Measurements from ENCODE around the gene ANKRD35. TPM values are rescaled to one million over a fixed set of nuclear protein-coding genes. Genes with fewer than 3 reads are reported as not detected.
A peak's percentile ranks its signal among the peaks of the same experiment; 100 is the strongest.

ANKRD35 gene
- total RNA-seq, 1 experiment from 2014 or later: 2.7 TPM

DNA sequence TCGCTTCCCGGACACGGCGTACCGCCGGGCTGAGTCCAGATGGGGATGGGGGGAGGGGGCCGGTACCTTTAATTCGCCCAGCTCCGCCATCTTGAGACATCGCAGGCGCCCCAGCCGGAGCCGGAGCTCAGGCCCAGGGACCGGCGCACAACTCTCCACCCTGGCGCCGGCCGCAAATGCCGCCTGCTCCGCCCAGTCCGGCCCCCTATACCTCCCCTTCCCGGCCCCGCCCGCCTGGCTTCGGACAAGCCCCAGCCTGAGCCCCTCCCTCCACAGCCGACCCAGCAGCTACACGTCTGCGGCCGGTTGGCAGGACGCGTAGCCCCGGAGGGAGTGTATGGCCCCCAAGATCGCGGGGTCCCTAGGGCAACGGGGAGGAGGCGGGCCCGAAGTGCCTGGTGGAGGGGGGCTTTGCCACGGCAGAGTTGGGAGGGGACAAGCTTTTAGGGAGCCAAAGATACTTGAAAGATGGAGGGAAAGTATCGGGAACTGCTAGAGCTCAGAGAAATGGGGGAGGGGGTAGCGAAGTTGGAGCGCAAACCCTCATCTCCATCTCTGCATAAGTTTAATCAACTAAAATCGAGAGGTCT lies 26.7 kb downstream of the ANKRD35 start, which contains the start of gene PIAS3 (continued):
- TF ChIP-seq RORB (CRISPR knock-in tag; IDR thresholded peaks at IDR 0.05) (no peak), OVOL2 (CRISPR knock-in tag; IDR thresholded peaks at IDR 0.05; ENCODE audit: borderline replicate concordance) (no peak), ZNF423 (CRISPR knock-in tag; IDR thresholded peaks at IDR 0.05) (no peak), ZNF317 (CRISPR knock-in tag; IDR thresholded peaks at IDR 0.05; ENCODE audit: borderline replicate concordance, low read depth) (no peak), SP1 (CRISPR knock-in tag; conservative IDR thresholded peaks at IDR 0.05) (peak; percentile 67), EMX1 (CRISPR knock-in tag; IDR thresholded peaks at IDR 0.05) (no peak), ZBTB21 (CRISPR knock-in tag; IDR thresholded peaks at IDR 0.05; ENCODE audit: borderline replicate concordance) (no peak)
- TF ChIP-seq, protein P1, sequence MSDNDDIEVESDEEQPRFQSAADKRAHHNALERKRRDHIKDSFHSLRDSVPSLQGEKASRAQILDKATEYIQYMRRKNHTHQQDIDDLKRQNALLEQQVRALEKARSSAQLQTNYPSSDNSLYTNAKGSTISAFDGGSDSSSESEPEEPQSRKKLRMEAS (CRISPR knock-in tag; IDR thresholded peaks at IDR 0.05): peak; percentile 53
- TF ChIP-seq, protein P2, sequence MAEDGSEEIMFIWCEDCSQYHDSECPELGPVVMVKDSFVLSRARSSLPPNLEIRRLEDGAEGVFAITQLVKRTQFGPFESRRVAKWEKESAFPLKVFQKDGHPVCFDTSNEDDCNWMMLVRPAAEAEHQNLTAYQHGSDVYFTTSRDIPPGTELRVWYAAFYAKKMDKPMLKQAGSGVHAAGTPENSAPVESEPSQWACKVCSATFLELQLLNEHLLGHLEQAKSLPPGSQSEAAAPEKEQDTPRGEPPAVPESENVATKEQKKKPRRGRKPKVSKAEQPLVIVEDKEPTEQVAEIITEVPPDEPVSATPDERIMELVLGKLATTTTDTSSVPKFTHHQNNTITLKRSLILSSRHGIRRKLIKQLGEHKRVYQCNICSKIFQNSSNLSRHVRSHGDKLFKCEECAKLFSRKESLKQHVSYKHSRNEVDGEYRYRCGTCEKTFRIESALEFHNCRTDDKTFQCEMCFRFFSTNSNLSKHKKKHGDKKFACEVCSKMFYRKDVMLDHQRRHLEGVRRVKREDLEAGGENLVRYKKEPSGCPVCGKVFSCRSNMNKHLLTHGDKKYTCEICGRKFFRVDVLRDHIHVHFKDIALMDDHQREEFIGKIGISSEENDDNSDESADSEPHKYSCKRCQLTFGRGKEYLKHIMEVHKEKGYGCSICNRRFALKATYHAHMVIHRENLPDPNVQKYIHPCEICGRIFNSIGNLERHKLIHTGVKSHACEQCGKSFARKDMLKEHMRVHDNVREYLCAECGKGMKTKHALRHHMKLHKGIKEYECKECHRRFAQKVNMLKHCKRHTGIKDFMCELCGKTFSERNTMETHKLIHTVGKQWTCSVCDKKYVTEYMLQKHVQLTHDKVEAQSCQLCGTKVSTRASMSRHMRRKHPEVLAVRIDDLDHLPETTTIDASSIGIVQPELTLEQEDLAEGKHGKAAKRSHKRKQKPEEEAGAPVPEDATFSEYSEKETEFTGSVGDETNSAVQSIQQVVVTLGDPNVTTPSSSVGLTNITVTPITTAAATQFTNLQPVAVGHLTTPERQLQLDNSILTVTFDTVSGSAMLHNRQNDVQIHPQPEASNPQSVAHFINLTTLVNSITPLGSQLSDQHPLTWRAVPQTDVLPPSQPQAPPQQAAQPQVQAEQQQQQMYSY (CRISPR knock-in tag; IDR thresholded peaks at IDR 0.05): 0 out of 2 replicates have a peak, but pooled peaks have one; percentile 17
- TF ChIP-seq, protein P3, sequence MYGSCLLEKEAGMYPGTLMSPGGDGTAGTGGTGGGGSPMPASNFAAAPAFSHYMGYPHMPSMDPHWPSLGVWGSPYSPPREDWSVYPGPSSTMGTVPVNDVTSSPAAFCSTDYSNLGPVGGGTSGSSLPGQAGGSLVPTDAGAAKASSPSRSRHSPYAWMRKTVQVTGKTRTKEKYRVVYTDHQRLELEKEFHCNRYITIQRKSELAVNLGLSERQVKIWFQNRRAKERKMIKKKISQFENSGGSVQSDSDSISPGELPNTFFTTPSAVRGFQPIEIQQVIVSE (CRISPR knock-in tag; IDR thresholded peaks at IDR 0.05; ENCODE audit: borderline replicate concordance): no peak
- TF ChIP-seq, protein P4, sequence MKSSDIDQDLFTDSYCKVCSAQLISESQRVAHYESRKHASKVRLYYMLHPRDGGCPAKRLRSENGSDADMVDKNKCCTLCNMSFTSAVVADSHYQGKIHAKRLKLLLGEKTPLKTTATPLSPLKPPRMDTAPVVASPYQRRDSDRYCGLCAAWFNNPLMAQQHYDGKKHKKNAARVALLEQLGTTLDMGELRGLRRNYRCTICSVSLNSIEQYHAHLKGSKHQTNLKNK (CRISPR knock-in tag; IDR thresholded peaks at IDR 0.05): no peak
- TF ChIP-seq, protein P5, sequence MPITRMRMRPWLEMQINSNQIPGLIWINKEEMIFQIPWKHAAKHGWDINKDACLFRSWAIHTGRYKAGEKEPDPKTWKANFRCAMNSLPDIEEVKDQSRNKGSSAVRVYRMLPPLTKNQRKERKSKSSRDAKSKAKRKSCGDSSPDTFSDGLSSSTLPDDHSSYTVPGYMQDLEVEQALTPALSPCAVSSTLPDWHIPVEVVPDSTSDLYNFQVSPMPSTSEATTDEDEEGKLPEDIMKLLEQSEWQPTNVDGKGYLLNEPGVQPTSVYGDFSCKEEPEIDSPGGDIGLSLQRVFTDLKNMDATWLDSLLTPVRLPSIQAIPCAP (CRISPR knock-in tag; IDR thresholded peaks at IDR 0.05): no peak

DNA sequence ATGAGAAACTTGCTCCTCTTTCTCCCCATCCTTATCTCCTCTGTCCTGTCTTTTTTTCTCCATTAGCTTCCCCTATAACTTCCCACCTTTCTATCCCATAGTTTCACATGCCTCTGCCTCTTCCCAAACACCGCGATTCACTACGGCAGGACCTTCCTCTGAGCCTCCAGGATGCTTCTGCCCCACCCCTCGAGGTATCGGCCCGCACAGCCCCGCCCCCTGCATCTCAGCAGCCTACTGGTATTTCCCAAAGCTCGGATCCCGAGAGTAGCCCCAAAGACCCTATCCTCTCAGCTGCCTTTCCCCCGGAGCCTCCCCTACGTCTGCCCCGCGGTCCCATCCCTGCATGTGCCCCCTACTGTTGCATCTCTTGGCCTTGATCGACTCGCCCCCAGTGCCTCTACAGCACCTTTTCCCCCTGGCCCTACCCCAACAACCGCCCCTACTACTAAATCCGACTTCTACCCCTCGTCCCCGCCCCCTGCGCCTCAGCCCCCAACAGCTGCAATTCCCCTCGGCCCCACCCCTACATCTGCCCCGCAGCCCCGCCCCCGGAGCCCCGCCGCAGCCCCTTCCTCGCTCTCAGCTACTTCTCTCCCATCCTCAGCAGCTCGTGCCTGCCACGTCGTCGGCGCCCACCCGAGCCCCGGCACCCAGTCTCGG lies 27.3 kb downstream of the ANKRD35 start:
- Mint-ChIP-seq H3K36me3 (peaks cover 47% of the 10 kb centered on the region), H3K9me3 (peaks cover 5% of the 10 kb centered on the region), H3K27me3 (ENCODE audit: low read depth) (no peaks in the 10 kb centered on the region), H3K27ac (peak overlapping the region; percentile 69), H3K4me1 (peaks cover 12% of the 10 kb centered on the region), H3K4me3 (peak overlapping the region; percentile 98)
- CTCF ChIA-PET: interaction anchor here (0.6 to 5.3 kb wide), 26 partner anchors 12 to 180 kb away, joined by 3 to 254 read pairs (median 8); partner anchors contain the start of genes ANKRD34A, ANKRD35, ITGA10 and LIX1L
- ATAC-seq (peak; percentile 55), DNase-seq (ENCODE audit: low spot score) (peak; percentile 88)
- POLR2A ChIA-PET: interaction anchor here (0.7 to 3.1 kb wide), 20 partner anchors 9 to 193 kb away, joined by 3 to 48 read pairs (median 9); partner anchors contain the start of genes ANKRD34A, ANKRD35, ITGA10 and LIX1L
- TF ChIP-seq, protein P6, sequence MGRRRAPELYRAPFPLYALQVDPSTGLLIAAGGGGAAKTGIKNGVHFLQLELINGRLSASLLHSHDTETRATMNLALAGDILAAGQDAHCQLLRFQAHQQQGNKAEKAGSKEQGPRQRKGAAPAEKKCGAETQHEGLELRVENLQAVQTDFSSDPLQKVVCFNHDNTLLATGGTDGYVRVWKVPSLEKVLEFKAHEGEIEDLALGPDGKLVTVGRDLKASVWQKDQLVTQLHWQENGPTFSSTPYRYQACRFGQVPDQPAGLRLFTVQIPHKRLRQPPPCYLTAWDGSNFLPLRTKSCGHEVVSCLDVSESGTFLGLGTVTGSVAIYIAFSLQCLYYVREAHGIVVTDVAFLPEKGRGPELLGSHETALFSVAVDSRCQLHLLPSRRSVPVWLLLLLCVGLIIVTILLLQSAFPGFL (CRISPR knock-in tag; IDR thresholded peaks at IDR 0.05; ENCODE audit: borderline replicate concordance): 0 out of 2 replicates have a peak, but pooled peaks have one; percentile 37
- no peak for TF ChIP-seq RORB (CRISPR knock-in tag; IDR thresholded peaks at IDR 0.05)
- TF ChIP-seq IRF2 (CRISPR knock-in tag; IDR thresholded peaks at IDR 0.05; ENCODE audit: borderline replicate concordance, low read depth): no peak
- TF ChIP-seq MXD4 (CRISPR knock-in tag; IDR thresholded peaks at IDR 0.05; ENCODE audit: borderline replicate concordance): no peak
- TF ChIP-seq, protein P7, sequence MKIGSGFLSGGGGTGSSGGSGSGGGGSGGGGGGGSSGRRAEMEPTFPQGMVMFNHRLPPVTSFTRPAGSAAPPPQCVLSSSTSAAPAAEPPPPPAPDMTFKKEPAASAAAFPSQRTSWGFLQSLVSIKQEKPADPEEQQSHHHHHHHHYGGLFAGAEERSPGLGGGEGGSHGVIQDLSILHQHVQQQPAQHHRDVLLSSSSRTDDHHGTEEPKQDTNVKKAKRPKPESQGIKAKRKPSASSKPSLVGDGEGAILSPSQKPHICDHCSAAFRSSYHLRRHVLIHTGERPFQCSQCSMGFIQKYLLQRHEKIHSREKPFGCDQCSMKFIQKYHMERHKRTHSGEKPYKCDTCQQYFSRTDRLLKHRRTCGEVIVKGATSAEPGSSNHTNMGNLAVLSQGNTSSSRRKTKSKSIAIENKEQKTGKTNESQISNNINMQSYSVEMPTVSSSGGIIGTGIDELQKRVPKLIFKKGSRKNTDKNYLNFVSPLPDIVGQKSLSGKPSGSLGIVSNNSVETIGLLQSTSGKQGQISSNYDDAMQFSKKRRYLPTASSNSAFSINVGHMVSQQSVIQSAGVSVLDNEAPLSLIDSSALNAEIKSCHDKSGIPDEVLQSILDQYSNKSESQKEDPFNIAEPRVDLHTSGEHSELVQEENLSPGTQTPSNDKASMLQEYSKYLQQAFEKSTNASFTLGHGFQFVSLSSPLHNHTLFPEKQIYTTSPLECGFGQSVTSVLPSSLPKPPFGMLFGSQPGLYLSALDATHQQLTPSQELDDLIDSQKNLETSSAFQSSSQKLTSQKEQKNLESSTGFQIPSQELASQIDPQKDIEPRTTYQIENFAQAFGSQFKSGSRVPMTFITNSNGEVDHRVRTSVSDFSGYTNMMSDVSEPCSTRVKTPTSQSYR (CRISPR knock-in tag; IDR thresholded peaks at IDR 0.05): 0 out of 2 replicates have a peak, but pooled peaks have one; percentile 17
- TF ChIP-seq, protein P8, sequence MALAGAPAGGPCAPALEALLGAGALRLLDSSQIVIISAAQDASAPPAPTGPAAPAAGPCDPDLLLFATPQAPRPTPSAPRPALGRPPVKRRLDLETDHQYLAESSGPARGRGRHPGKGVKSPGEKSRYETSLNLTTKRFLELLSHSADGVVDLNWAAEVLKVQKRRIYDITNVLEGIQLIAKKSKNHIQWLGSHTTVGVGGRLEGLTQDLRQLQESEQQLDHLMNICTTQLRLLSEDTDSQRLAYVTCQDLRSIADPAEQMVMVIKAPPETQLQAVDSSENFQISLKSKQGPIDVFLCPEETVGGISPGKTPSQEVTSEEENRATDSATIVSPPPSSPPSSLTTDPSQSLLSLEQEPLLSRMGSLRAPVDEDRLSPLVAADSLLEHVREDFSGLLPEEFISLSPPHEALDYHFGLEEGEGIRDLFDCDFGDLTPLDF (CRISPR knock-in tag; IDR thresholded peaks at IDR 0.05): no peak
- TF ChIP-seq TP53 (CRISPR knock-in tag; IDR thresholded peaks at IDR 0.05): no peak
- TF ChIP-seq CBFB (CRISPR knock-in tag; IDR thresholded peaks at IDR 0.05; ENCODE audit: low read depth): no peak
- no peak for TF ChIP-seq JUN (CRISPR knock-in tag; IDR thresholded peaks at IDR 0.05)

Data from WTC11 (cell line).